ENCODE data around the gene NDUFB3. TPM values are rescaled to one million over a fixed set of nuclear protein-coding genes. Genes with fewer than 3 reads are reported as not detected.
"Not testable (repeated sequence)": the region's sequence is repeated elsewhere in the genome, so short reads cannot be mapped to it uniquely, and the experiment has no call there.

The NDUFB3 gene
- 149 and 213 TPM in 2 replicates for total RNA-seq (2014; rRNA removed; shearing (Covaris generic))

- DNase-seq (ENCODE audit: low read depth): peak; percentile 86
Observed at GRCh38 chr2:201071479-201072200, at the start of gene NDUFB3, which contains the start of gene HYCC2. Gene NDUFB3 (plus strand): TSS chr2:201072001. CDS start chr2:201078883, 6,882 bp downstream. Gene HYCC2 (minus strand): TSS chr2:201071671. CDS start chr2:201024009, 47,662 bp downstream.

- no peak for DNase-seq (ENCODE audit: low read depth)
Observed at GRCh38 chr2:201024518-201024917, 47.3 kb upstream of the NDUFB3 start.

- not testable (repeated sequence) for DNase-seq (ENCODE audit: low read depth)
Observed at GRCh38 chr2:201034355-201034754, 37.4 kb upstream of the NDUFB3 start.

GRCh38 chr2:201038361-201038760 is 33.4 kb upstream of the NDUFB3 start:
- not testable (repeated sequence) for DNase-seq (ENCODE audit: low read depth)

GRCh38 chr2:201038855-201039254 is 32.9 kb upstream of the NDUFB3 start:
- no peak for DNase-seq (ENCODE audit: low read depth)

GRCh38 chr2:201040867-201041628 is 30.8 kb upstream of the NDUFB3 start:
- no peak for DNase-seq (ENCODE audit: low read depth)

- not testable (repeated sequence) for DNase-seq (ENCODE audit: low read depth)
Observed at GRCh38 chr2:201042451-201042850, 29.4 kb upstream of the NDUFB3 start.

GRCh38 chr2:201043050-201043449 is 28.8 kb upstream of the NDUFB3 start:
- DNase-seq (ENCODE audit: low read depth): not testable (repeated sequence)

GRCh38 chr2:201046881-201047280 is 24.9 kb upstream of the NDUFB3 start:
- DNase-seq (ENCODE audit: low read depth): no peak

- no peak for DNase-seq (ENCODE audit: low read depth)
Observed at GRCh38 chr2:201049455-201049854, 22.3 kb upstream of the NDUFB3 start.

- DNase-seq (ENCODE audit: low read depth): no peak
Observed at GRCh38 chr2:201057087-201057521, 14.7 kb upstream of the NDUFB3 start.

GRCh38 chr2:201057715-201058248 is 14.0 kb upstream of the NDUFB3 start:
- no peak for DNase-seq (ENCODE audit: low read depth)

GRCh38 chr2:201058914-201059313 is 12.9 kb upstream of the NDUFB3 start:
- no peak for DNase-seq (ENCODE audit: low read depth)

- DNase-seq (ENCODE audit: low read depth): no peak
Observed at GRCh38 chr2:201059961-201060755, 11.6 kb upstream of the NDUFB3 start.

GRCh38 chr2:201063516-201063915 is 8.3 kb upstream of the NDUFB3 start:
- DNase-seq (ENCODE audit: low read depth): not testable (repeated sequence)

GRCh38 chr2:201064797-201065329 is 6.9 kb upstream of the NDUFB3 start:
- no peak for DNase-seq (ENCODE audit: low read depth)

GRCh38 chr2:201070948-201071478 is 788 bp upstream of the NDUFB3 start:
- DNase-seq (ENCODE audit: low read depth): peak; percentile 49

GRCh38 chr2:201072201-201072530 is 365 bp downstream of the NDUFB3 start:
- DNase-seq (ENCODE audit: low read depth): no peak

GRCh38 chr2:201073071-201073470 is 1.3 kb downstream of the NDUFB3 start:
- no peak for DNase-seq (ENCODE audit: low read depth)

GRCh38 chr2:201074996-201075395 is 3.2 kb downstream of the NDUFB3 start:
- no peak for DNase-seq (ENCODE audit: low read depth)

- DNase-seq (ENCODE audit: low read depth): no peak
Observed at GRCh38 chr2:201084863-201085262, 13.1 kb downstream of the NDUFB3 start.
